K562 (cell line): ENCODE results near the gene GOLT1A. TPM values are rescaled to one million over a fixed set of nuclear protein-coding genes. Genes with fewer than 3 reads are reported as not detected.

ENCODE experiments used
- IFI16 ChIP-seq: fragments of 250-450 bp; sonication (Bioruptor Pico); IDR thresholded peaks from 2 replicates; pipeline ENCODE4 v2.1.2; 2022; ENCODE audit warnings: mild to moderate bottlenecking, inconsistent platforms
- ILK ChIP-seq: fragments of 450-650 bp; IDR thresholded peaks from 2 replicates; pipeline ENCODE4 v1.6.1; 2016; ENCODE audit warnings: missing genetic modification characterization, low read depth, mild to moderate bottlenecking, missing compliant biosample characterization, moderate library complexity, borderline replicate concordance
- KDM2B ChIP-seq: fragments of 250-450 bp; sonication (Bioruptor Pico); IDR thresholded peaks from 2 replicates; pipeline ENCODE4 v1.8.0; 2021; ENCODE audit warnings: mild to moderate bottlenecking, moderate library complexity
- NFXL1 ChIP-seq: fragments of 450-650 bp; formaldehyde crosslinking; IDR thresholded peaks from 2 replicates; pipeline ENCODE4 v1.4.0; 2021; ENCODE audit warnings: mild to moderate bottlenecking
- NR2C1 ChIP-seq, 2 experiments: fragments of 450-650 bp; IDR thresholded peaks; 2 replicates each; pipeline ENCODE4 v1.6.1; 2017; ENCODE audit warnings: mild to moderate bottlenecking in 2 of 2, antibody characterized with exemption in 1 of 2, inconsistent platforms in 1 of 2, missing compliant biosample characterization in 1 of 2, missing genetic modification characterization in 1 of 2
- PHB ChIP-seq: fragments of 250-450 bp; sonication (Bioruptor Pico); IDR thresholded peaks from 2 replicates; pipeline ENCODE4 v1.5.0; 2021
- SNRNP70 ChIP-seq: fragments of 200-400 bp; formaldehyde crosslinking; optimal IDR thresholded peaks from 2 replicates; pipeline ENCODE3; 2017; ENCODE audit warnings: low read depth, low read length
- ZBTB12 ChIP-seq: fragments of 250-450 bp; sonication (Bioruptor Pico); IDR thresholded peaks from 2 replicates; pipeline ENCODE4 v1.4.0; 2020
- ZNF197 ChIP-seq: fragments of 200-800 bp; sonication (Bioruptor generic); IDR thresholded peaks from 2 replicates; pipeline ENCODE4 v1.6.1; 2016; ENCODE audit warnings: low read depth, missing genetic modification characterization, missing compliant biosample characterization
- ZNF584 ChIP-seq: fragments of 200-800 bp; sonication (Bioruptor generic); IDR thresholded peaks from 2 replicates; pipeline ENCODE4 v1.6.1; 2016; ENCODE audit warnings: low read depth, mild to moderate bottlenecking, missing genetic modification characterization, missing compliant biosample characterization
- ZNF75A ChIP-seq: fragments of 450-650 bp; formaldehyde crosslinking; IDR thresholded peaks from 2 replicates; pipeline ENCODE4 v1.4.0; 2020; ENCODE audit warnings: mild to moderate bottlenecking
- ZNF785 ChIP-seq: fragments of 250-450 bp; sonication (Bioruptor Pico); IDR thresholded peaks from 2 replicates; pipeline ENCODE4 v1.4.0; 2020; ENCODE audit warnings: mild to moderate bottlenecking
- ZSCAN32 ChIP-seq: fragments of 450-650 bp; formaldehyde crosslinking; IDR thresholded peaks from 2 replicates; pipeline ENCODE4 v1.4.0; 2020; ENCODE audit warnings: mild to moderate bottlenecking, moderate library complexity
- polyA plus RNA-seq, 8 experiments: library from polyadenylated mRNA; depleted of rRNA in 4 of 8; stranded (reverse) in 5 of 8; unstranded in 3 of 8; fragments of >200 nt; fragmentation: Nextera tagmentation in 2 of 8; fragmentation: Illumina TruSeq in 1 of 8; extraction: Ambion mirVana in 2 of 8; extraction: Trizol in 1 of 8; gene quantifications; 2 replicates each; pipeline versions ENCODE4 v1.2.1 to v1.2.3, GENCODE V29; 2011 to 2014; ENCODE audit warnings: inconsistent platforms in 1 of 8, missing spikeins in 1 of 8
- total RNA-seq, 7 experiments: library from RNA; depleted of rRNA in 6 of 7; stranded (reverse); fragments of >200 nt in 6 of 7; fragmentation: Illumina TruSeq in 2 of 7; extraction: Trizol in 2 of 7; gene quantifications; 2 replicates each; pipeline versions ENCODE4 v1.2.1 to v1.2.3, GENCODE V29; 2011 to 2021; ENCODE audit warnings: low replicate concordance in 1 of 7
- TF ChIP-seq, protein P1 (sequence below): fragments of 200-600 bp; sonication (generic); IDR thresholded peaks from one replicate; pipeline ENCODE4 v1.6.1; 2012; ENCODE audit warnings: mild to moderate bottlenecking, low read depth, low read length, inconsistent platforms
- TF ChIP-seq, protein P2 (sequence below): fragments of 250-450 bp; sonication (Bioruptor Pico); IDR thresholded peaks from 2 replicates; pipeline ENCODE4 v1.4.0; 2020; ENCODE audit warnings: borderline replicate concordance

Gene GOLT1A
- total and polyA plus RNA-seq, 9 of the 15 experiments (the other 6 are each of a cell fraction or from before 2014, with no cell fraction given): not detected

GRCh38 chr1:204171751-204172178 lies 42.0 kb downstream of the GOLT1A start (continued):
- TF ChIP-seq, protein P1, sequence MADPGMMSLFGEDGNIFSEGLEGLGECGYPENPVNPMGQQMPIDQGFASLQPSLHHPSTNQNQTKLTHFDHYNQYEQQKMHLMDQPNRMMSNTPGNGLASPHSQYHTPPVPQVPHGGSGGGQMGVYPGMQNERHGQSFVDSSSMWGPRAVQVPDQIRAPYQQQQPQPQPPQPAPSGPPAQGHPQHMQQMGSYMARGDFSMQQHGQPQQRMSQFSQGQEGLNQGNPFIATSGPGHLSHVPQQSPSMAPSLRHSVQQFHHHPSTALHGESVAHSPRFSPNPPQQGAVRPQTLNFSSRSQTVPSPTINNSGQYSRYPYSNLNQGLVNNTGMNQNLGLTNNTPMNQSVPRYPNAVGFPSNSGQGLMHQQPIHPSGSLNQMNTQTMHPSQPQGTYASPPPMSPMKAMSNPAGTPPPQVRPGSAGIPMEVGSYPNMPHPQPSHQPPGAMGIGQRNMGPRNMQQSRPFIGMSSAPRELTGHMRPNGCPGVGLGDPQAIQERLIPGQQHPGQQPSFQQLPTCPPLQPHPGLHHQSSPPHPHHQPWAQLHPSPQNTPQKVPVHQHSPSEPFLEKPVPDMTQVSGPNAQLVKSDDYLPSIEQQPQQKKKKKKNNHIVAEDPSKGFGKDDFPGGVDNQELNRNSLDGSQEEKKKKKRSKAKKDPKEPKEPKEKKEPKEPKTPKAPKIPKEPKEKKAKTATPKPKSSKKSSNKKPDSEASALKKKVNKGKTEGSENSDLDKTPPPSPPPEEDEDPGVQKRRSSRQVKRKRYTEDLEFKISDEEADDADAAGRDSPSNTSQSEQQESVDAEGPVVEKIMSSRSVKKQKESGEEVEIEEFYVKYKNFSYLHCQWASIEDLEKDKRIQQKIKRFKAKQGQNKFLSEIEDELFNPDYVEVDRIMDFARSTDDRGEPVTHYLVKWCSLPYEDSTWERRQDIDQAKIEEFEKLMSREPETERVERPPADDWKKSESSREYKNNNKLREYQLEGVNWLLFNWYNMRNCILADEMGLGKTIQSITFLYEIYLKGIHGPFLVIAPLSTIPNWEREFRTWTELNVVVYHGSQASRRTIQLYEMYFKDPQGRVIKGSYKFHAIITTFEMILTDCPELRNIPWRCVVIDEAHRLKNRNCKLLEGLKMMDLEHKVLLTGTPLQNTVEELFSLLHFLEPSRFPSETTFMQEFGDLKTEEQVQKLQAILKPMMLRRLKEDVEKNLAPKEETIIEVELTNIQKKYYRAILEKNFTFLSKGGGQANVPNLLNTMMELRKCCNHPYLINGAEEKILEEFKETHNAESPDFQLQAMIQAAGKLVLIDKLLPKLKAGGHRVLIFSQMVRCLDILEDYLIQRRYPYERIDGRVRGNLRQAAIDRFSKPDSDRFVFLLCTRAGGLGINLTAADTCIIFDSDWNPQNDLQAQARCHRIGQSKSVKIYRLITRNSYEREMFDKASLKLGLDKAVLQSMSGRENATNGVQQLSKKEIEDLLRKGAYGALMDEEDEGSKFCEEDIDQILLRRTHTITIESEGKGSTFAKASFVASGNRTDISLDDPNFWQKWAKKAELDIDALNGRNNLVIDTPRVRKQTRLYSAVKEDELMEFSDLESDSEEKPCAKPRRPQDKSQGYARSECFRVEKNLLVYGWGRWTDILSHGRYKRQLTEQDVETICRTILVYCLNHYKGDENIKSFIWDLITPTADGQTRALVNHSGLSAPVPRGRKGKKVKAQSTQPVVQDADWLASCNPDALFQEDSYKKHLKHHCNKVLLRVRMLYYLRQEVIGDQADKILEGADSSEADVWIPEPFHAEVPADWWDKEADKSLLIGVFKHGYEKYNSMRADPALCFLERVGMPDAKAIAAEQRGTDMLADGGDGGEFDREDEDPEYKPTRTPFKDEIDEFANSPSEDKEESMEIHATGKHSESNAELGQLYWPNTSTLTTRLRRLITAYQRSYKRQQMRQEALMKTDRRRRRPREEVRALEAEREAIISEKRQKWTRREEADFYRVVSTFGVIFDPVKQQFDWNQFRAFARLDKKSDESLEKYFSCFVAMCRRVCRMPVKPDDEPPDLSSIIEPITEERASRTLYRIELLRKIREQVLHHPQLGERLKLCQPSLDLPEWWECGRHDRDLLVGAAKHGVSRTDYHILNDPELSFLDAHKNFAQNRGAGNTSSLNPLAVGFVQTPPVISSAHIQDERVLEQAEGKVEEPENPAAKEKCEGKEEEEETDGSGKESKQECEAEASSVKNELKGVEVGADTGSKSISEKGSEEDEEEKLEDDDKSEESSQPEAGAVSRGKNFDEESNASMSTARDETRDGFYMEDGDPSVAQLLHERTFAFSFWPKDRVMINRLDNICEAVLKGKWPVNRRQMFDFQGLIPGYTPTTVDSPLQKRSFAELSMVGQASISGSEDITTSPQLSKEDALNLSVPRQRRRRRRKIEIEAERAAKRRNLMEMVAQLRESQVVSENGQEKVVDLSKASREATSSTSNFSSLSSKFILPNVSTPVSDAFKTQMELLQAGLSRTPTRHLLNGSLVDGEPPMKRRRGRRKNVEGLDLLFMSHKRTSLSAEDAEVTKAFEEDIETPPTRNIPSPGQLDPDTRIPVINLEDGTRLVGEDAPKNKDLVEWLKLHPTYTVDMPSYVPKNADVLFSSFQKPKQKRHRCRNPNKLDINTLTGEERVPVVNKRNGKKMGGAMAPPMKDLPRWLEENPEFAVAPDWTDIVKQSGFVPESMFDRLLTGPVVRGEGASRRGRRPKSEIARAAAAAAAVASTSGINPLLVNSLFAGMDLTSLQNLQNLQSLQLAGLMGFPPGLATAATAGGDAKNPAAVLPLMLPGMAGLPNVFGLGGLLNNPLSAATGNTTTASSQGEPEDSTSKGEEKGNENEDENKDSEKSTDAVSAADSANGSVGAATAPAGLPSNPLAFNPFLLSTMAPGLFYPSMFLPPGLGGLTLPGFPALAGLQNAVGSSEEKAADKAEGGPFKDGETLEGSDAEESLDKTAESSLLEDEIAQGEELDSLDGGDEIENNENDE: no peak
- 0 out of 2 replicates have a peak, but pooled peaks have one; percentile 10 for TF ChIP-seq ZNF785
- no peak for TF ChIP-seq PHB (CRISPR knock-in tag)
- TF ChIP-seq, protein P2, sequence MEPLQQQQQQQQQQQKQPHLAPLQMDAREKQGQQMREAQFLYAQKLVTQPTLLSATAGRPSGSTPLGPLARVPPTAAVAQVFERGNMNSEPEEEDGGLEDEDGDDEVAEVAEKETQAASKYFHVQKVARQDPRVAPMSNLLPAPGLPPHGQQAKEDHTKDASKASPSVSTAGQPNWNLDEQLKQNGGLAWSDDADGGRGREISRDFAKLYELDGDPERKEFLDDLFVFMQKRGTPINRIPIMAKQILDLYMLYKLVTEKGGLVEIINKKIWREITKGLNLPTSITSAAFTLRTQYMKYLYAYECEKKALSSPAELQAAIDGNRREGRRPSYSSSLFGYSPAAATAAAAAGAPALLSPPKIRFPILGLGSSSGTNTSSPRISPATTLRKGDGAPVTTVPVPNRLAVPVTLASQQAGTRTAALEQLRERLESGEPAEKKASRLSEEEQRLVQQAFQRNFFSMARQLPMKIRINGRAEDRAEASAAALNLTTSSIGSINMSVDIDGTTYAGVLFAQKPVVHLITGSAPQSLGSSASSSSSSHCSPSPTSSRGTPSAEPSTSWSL: 0 out of 2 replicates have a peak, but pooled peaks have one; percentile 13
- TF ChIP-seq ILK (tag): peak; percentile 67
- TF ChIP-seq SNRNP70: no peak
- peak; percentile 93; the same call in 1 of the 2 replicates for TF ChIP-seq ZNF584 (CRISPR knock-in tag)
- peak; percentile 82 for TF ChIP-seq ZBTB12 (CRISPR knock-in tag)
- TF ChIP-seq ZSCAN32 (CRISPR knock-in tag): peak; percentile 82
- TF ChIP-seq ZNF197 (CRISPR knock-in tag): peak; percentile 79
- TF ChIP-seq ZNF75A (CRISPR knock-in tag): peak; percentile 67; the same call in 1 of the 2 replicates
- no peak for TF ChIP-seq KDM2B
- TF ChIP-seq NR2C1 (IDR thresholded peaks at IDR 0.05): no peak
- TF ChIP-seq NR2C1 (tag; IDR thresholded peaks at IDR 0.05): peak; percentile 71
- TF ChIP-seq NFXL1 (CRISPR knock-in tag): peak; percentile 70; the same call in 1 of the 2 replicates
- peak; percentile 58; the same call in 1 of the 2 replicates for TF ChIP-seq IFI16 (CRISPR knock-in tag)
